ENCODE results near the gene SPDYC. TPM values are rescaled to one million over a fixed set of nuclear protein-coding genes. Genes with fewer than 3 reads are reported as not detected.

SPDYC gene
- total RNA-seq, 1 experiment from 2014 or later = not detected

DNA sequence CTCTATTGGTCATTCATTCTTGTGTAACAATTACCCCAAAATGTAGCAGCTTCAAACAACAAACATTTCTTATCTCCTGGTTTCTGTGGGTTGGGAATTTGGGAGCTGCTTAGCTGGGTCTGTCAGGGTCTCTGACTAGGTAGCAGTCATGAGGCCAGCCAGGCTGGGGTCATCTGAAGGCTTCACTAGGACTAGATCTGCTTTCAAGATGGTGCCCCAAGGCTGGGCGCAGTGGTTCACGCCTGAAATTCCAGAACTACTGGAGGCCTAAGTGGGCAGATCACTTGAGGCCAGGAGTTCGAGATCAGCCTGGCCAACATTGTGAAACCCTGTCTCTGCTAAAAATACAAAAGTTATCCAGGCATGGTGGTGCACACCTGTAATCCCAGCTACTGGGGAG is 13.1 kb upstream of the SPDYC start:
- Histone ChIP-seq H2AFZ (ENCODE audit: low read length) (no peak overlapping the region), H3K79me2 (ENCODE audit: low read length) (no peaks in the 10 kb centered on the region), H3K4me3 (ENCODE audit: low read length) (no peak overlapping the region), H3K4me1 (ENCODE audit: insufficient read depth, low read length) (no peaks in the 10 kb centered on the region), H3K27ac (ENCODE audit: low read length) (no peak overlapping the region), H3K9ac (ENCODE audit: low read length) (no peak overlapping the region), H3F3A (ENCODE audit: low read length, unreplicated experiment) (no peaks in the 10 kb centered on the region), H3K27me3 (ENCODE audit: low read length) (no peaks in the 10 kb centered on the region), H3K4me2 (ENCODE audit: low read length) (no peak overlapping the region), H3K36me3 (ENCODE audit: low read depth, low read length) (no peaks in the 10 kb centered on the region), H4K20me1 (ENCODE audit: low read length) (no peaks in the 10 kb centered on the region), H3K9me2 (replicated peaks; ENCODE audit: low read length) (no peaks in the 10 kb centered on the region), H3K9me3 (ENCODE audit: low read length) (no peaks in the 10 kb centered on the region)
- ChIA-PET POLR2A (ENCODE audit: unreplicated experiment) (no interaction called here), CTCF (no interaction called here)
- intact Hi-C loops (cut with micrococcal nuclease) = no loop called here
- DNase-seq (no peak), ATAC-seq (no peak)
- no peak for TF ChIP-seq EZH2phosphoT487 (IDR thresholded peaks at IDR 0.05; ENCODE audit: borderline replicate concordance, low read length)
- TF ChIP-seq, protein P1, sequence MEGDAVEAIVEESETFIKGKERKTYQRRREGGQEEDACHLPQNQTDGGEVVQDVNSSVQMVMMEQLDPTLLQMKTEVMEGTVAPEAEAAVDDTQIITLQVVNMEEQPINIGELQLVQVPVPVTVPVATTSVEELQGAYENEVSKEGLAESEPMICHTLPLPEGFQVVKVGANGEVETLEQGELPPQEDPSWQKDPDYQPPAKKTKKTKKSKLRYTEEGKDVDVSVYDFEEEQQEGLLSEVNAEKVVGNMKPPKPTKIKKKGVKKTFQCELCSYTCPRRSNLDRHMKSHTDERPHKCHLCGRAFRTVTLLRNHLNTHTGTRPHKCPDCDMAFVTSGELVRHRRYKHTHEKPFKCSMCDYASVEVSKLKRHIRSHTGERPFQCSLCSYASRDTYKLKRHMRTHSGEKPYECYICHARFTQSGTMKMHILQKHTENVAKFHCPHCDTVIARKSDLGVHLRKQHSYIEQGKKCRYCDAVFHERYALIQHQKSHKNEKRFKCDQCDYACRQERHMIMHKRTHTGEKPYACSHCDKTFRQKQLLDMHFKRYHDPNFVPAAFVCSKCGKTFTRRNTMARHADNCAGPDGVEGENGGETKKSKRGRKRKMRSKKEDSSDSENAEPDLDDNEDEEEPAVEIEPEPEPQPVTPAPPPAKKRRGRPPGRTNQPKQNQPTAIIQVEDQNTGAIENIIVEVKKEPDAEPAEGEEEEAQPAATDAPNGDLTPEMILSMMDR (conservative IDR thresholded peaks at IDR 0.05; ENCODE audit: low read depth, low read length) = no peak
- TF ChIP-seq EZH2 (IDR thresholded peaks at IDR 0.05; ENCODE audit: low read length, unreplicated experiment) = no peak
- BruUV-seq (replicated peaks) = no TSS peak

DNA sequence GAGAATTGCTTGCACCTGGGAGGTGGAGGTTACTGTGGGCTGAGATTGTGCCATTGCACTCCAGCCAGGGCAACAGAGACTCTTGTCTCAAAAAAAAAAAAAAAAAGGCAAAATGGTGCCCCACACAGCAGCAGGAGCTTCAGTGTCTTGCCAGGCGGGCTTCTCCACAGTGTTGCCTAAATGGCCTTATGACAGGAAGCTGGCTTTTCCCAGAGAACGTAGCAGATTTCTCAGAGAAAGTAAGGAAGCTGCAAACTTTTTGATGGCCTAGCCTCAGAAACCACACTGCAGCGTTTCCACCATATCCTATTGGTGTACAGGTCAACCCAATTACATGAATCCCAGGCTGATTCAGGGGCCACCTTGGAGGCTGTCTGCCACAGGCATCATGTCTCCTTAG is 12.7 kb upstream of the SPDYC start:
- H3K9ac ChIP-seq (ENCODE audit: low read length) = no peak overlapping the region
- H3F3A ChIP-seq (ENCODE audit: low read length, unreplicated experiment) = no peaks in the 10 kb centered on the region
- H3K4me2 ChIP-seq (ENCODE audit: low read length) = no peak overlapping the region
- H3K4me3 ChIP-seq (ENCODE audit: low read length) = no peak overlapping the region
- H3K27me3 ChIP-seq (ENCODE audit: low read length) = no peaks in the 10 kb centered on the region
- H4K20me1 ChIP-seq (ENCODE audit: low read length) = no peaks in the 10 kb centered on the region
- DNase-seq = no peak
- no TSS peak for BruUV-seq (replicated peaks)
- no peaks in the 10 kb centered on the region for H3K4me1 ChIP-seq (ENCODE audit: insufficient read depth, low read length)
- ChIA-PET CTCF (no interaction called here), POLR2A (ENCODE audit: unreplicated experiment) (no interaction called here)
- no peak for ATAC-seq
- no peak for TF ChIP-seq EZH2phosphoT487 (IDR thresholded peaks at IDR 0.05; ENCODE audit: borderline replicate concordance, low read length)
- no peak for TF ChIP-seq EZH2 (IDR thresholded peaks at IDR 0.05; ENCODE audit: low read length, unreplicated experiment)
- TF ChIP-seq, protein P1 (conservative IDR thresholded peaks at IDR 0.05; ENCODE audit: low read depth, low read length) = no peak
- H3K79me2 ChIP-seq (ENCODE audit: low read length) = no peaks in the 10 kb centered on the region
- H3K27ac ChIP-seq (ENCODE audit: low read length) = no peak overlapping the region
- no peaks in the 10 kb centered on the region for H3K9me2 ChIP-seq (replicated peaks; ENCODE audit: low read length)
- no peaks in the 10 kb centered on the region for H3K36me3 ChIP-seq (ENCODE audit: low read depth, low read length)
- no peaks in the 10 kb centered on the region for H3K9me3 ChIP-seq (ENCODE audit: low read length)
- no peak overlapping the region for H2AFZ ChIP-seq (ENCODE audit: low read length)
- intact Hi-C loops (cut with micrococcal nuclease) = no loop called here

DNA sequence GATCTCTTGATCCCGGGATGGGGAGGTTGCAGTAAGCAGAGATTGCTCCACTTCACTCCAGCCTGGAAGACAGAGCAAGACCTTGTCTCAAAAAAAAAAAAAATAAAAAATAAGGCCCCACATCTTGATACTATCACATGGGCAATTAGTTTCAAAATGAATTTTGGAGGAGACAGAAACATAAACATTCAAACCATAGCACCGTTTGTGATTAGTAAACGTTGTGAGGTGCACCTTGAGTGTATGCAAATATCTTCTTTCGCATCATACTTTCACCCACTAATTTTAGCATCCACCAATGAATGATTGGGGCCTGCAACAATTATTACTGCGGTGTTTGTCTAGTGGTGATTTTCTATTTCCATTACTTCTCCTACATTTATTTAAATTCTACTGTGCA is 11.0 kb upstream of the SPDYC start:
- no peak for TF ChIP-seq EZH2phosphoT487 (IDR thresholded peaks at IDR 0.05; ENCODE audit: borderline replicate concordance, low read length)
- intact Hi-C loops (cut with micrococcal nuclease) = no loop called here
- ChIA-PET POLR2A (ENCODE audit: unreplicated experiment) (no interaction called here), CTCF (no interaction called here)
- H2AFZ ChIP-seq (ENCODE audit: low read length) = no peak overlapping the region
- H3K36me3 ChIP-seq (ENCODE audit: low read depth, low read length) = no peaks in the 10 kb centered on the region
- ATAC-seq (no peak), DNase-seq (no peak)
- H3K9me3 ChIP-seq (ENCODE audit: low read length) = no peaks in the 10 kb centered on the region
- no peaks in the 10 kb centered on the region for H3K27me3 ChIP-seq (ENCODE audit: low read length)
- H3K9ac ChIP-seq (ENCODE audit: low read length) = no peak overlapping the region
- no TSS peak for BruUV-seq (replicated peaks)
- no peaks in the 10 kb centered on the region for H3K9me2 ChIP-seq (replicated peaks; ENCODE audit: low read length)
- no peaks in the 10 kb centered on the region for H3F3A ChIP-seq (ENCODE audit: low read length, unreplicated experiment)
- H3K4me1 ChIP-seq (ENCODE audit: insufficient read depth, low read length) = no peaks in the 10 kb centered on the region
- H4K20me1 ChIP-seq (ENCODE audit: low read length) = no peaks in the 10 kb centered on the region
- H3K27ac ChIP-seq (ENCODE audit: low read length) = no peak overlapping the region
- no peak overlapping the region for H3K4me2 ChIP-seq (ENCODE audit: low read length)
- no peak overlapping the region for H3K4me3 ChIP-seq (ENCODE audit: low read length)
- no peaks in the 10 kb centered on the region for H3K79me2 ChIP-seq (ENCODE audit: low read length)

Measured in PC-3 (cell line).